Large intestine (tissue), 3 donors: ENCODE measurements around the gene C9orf50. TPM values are rescaled to one million over a fixed set of nuclear protein-coding genes. Genes with fewer than 3 reads are reported as not detected.

Source experiments
- DNase-seq, 2 donors: peaks; one replicate each; pipeline versions ENCODE4 v3.0.0 to v3.0.0-alpha.2; 2013
- H3K27ac ChIP-seq: one replicate; pipeline ENCODE4 v1.5.1; 2013; ENCODE audit warnings: low read length
- H3K27me3 ChIP-seq: 2 replicates; pipeline ENCODE4 v1.6.1; 2013; ENCODE audit warnings: low read length; ENCODE audit not compliant: control insufficient read depth, insufficient read depth
- H3K36me3 ChIP-seq: 2 replicates; pipeline ENCODE4 v1.6.1; 2013; ENCODE audit warnings: low read length; ENCODE audit not compliant: control insufficient read depth, insufficient read depth
- H3K4me1 ChIP-seq: one replicate; pipeline ENCODE4 v1.6.1; 2013; ENCODE audit warnings: low read length; ENCODE audit not compliant: control insufficient read depth, insufficient read depth
- H3K4me3 ChIP-seq: one replicate; pipeline ENCODE4 v1.5.1; 2013; ENCODE audit warnings: low read length
- H3K9me3 ChIP-seq: one replicate; pipeline ENCODE4 v1.6.1; 2013; ENCODE audit warnings: mild to moderate bottlenecking, low read depth, low read length, moderate library complexity; ENCODE audit not compliant: control insufficient read depth
- WGBS: methylation state at CpG from one replicate; pipeline ENCODE4 v1.1.5; 2013; ENCODE audit warnings: low lambda C conversion rate; ENCODE audit not compliant: insufficient coverage; 5-methylcytosine and 5-hydroxymethylcytosine counted together
- polyA plus RNA-seq: library from polyadenylated mRNA; unstranded; fragments of 120-200 nt; gene quantifications from one replicate; pipeline ENCODE4 v1.2.1, GENCODE V29; 2013

The C9orf50 gene
- polyA plus RNA-seq, 1 donor: 0.33 TPM

GRCh38 chr9:129576546-129577543, 44.1 kb downstream of the C9orf50 start:
- Histone ChIP-seq H3K4me3 (no peak overlapping the region), H3K27ac (no peak overlapping the region), H3K27me3 (no peaks in the 10 kb centered on the region), H3K9me3 (peaks cover 5% of the 10 kb centered on the region), H3K36me3 (no peaks in the 10 kb centered on the region), H3K4me1 (peaks cover 7% of the 10 kb centered on the region)
- no peak for DNase-seq
- WGBS: no CpG with 5 or more reads among the region's 34 CpGs

GRCh38 chr9:129575818-129576217, 45.1 kb downstream of the C9orf50 start:
- Histone ChIP-seq H3K27me3 (no peaks in the 10 kb centered on the region), H3K27ac (no peak overlapping the region), H3K9me3 (peaks cover 5% of the 10 kb centered on the region), H3K4me1 (peaks cover 7% of the 10 kb centered on the region), H3K4me3 (no peak overlapping the region), H3K36me3 (no peaks in the 10 kb centered on the region)
- no peak for DNase-seq
- 100% methylated on average over 2 of the region's 9 CpGs for WGBS

GRCh38 chr9:129574911-129575585, 45.9 kb downstream of the C9orf50 start:
- peaks cover 12% of the 10 kb centered on the region for H3K4me1 ChIP-seq
- no peak overlapping the region for H3K4me3 ChIP-seq
- H3K27me3 ChIP-seq: no peaks in the 10 kb centered on the region
- H3K9me3 ChIP-seq: peaks cover 5% of the 10 kb centered on the region
- no peak overlapping the region for H3K27ac ChIP-seq
- WGBS: no CpG with 5 or more reads among the region's 13 CpGs
- H3K36me3 ChIP-seq: no peaks in the 10 kb centered on the region
- DNase-seq: no peak

GRCh38 chr9:129573977-129574376, 46.9 kb downstream of the C9orf50 start:
- no peak for DNase-seq
- H3K27me3 ChIP-seq: no peaks in the 10 kb centered on the region
- no peaks in the 10 kb centered on the region for H3K36me3 ChIP-seq
- WGBS: no CpG with 5 or more reads among the region's 5 CpGs
- no peak overlapping the region for H3K4me3 ChIP-seq
- peaks cover 5% of the 10 kb centered on the region for H3K9me3 ChIP-seq
- peaks cover 12% of the 10 kb centered on the region for H3K4me1 ChIP-seq
- no peak overlapping the region for H3K27ac ChIP-seq

- WGBS: no CpG with 5 or more reads among the region's 10 CpGs
- DNase-seq: no peak
- H3K9me3 ChIP-seq: peaks cover 5% of the 10 kb centered on the region
- no peak overlapping the region for H3K27ac ChIP-seq
- H3K4me1 ChIP-seq: peaks cover 21% of the 10 kb centered on the region
- no peaks in the 10 kb centered on the region for H3K27me3 ChIP-seq
- no peak overlapping the region for H3K4me3 ChIP-seq
- H3K36me3 ChIP-seq: no peaks in the 10 kb centered on the region
Observed at GRCh38 chr9:129572517-129572916, 48.4 kb downstream of the C9orf50 start.

- DNase-seq: no peak
- no peak overlapping the region for H3K27ac ChIP-seq
- no CpG with 5 or more reads among the region's 7 CpGs for WGBS
Observed at GRCh38 chr9:129572052-129572425, 48.9 kb downstream of the C9orf50 start.

GRCh38 chr9:129571298-129572051, 49.4 kb downstream of the C9orf50 start:
- H3K27ac ChIP-seq: no peak overlapping the region
- H3K4me1 ChIP-seq: peaks cover 21% of the 10 kb centered on the region
- H3K27me3 ChIP-seq: no peaks in the 10 kb centered on the region
- H3K4me3 ChIP-seq: no peak overlapping the region
- no peaks in the 10 kb centered on the region for H3K36me3 ChIP-seq
- WGBS: no CpG with 5 or more reads among the region's 13 CpGs
- DNase-seq: no peak
- H3K9me3 ChIP-seq: peaks cover 2% of the 10 kb centered on the region

More at GRCh38 chr9:129572052-129572425, 48.9 kb downstream of the C9orf50 start:
- Histone ChIP-seq H3K27me3 (no peaks in the 10 kb centered on the region), H3K4me1 (peaks cover 21% of the 10 kb centered on the region), H3K36me3 (no peaks in the 10 kb centered on the region), H3K4me3 (no peak overlapping the region), H3K9me3 (peaks cover 5% of the 10 kb centered on the region)

- H3K27ac ChIP-seq: no peak overlapping the region
- no peaks in the 10 kb centered on the region for H3K36me3 ChIP-seq
- no peak for DNase-seq
- H3K4me3 ChIP-seq: no peak overlapping the region
- no peaks in the 10 kb centered on the region for H3K27me3 ChIP-seq
- H3K4me1 ChIP-seq: peaks cover 21% of the 10 kb centered on the region
- WGBS: no CpG with 5 or more reads among the region's 14 CpGs
- no peaks in the 10 kb centered on the region for H3K9me3 ChIP-seq
Observed at GRCh38 chr9:129570450-129571297, 50.2 kb downstream of the C9orf50 start.

- peak overlapping the region; percentile 13 for H3K27ac ChIP-seq
- DNase-seq: peak in 1 of 2 donors; percentile 50
- no peaks in the 10 kb centered on the region for H3K36me3 ChIP-seq
- peak overlapping the region; percentile 30 for H3K4me3 ChIP-seq
- no CpG with 5 or more reads among the region's 9 CpGs for WGBS
- no peaks in the 10 kb centered on the region for H3K9me3 ChIP-seq
- H3K4me1 ChIP-seq: peaks cover 21% of the 10 kb centered on the region
- no peaks in the 10 kb centered on the region for H3K27me3 ChIP-seq
Observed at GRCh38 chr9:129569502-129570449, 51.1 kb downstream of the C9orf50 start.
